Left lung (tissue), 14 donors: Measurements from ENCODE around the gene CEP63. TPM values are rescaled to one million over a fixed set of nuclear protein-coding genes. Genes with fewer than 3 reads are reported as not detected.
A peak's percentile ranks its signal among the peaks of the same experiment; 100 is the strongest.

ENCODE experiments used
- ATAC-seq: fragments of 200-7000 bp; cut with Tn5 transposase; one replicate; pipeline ENCODE4 v1.9.1; 2020; ENCODE audit warnings: moderate library complexity
- DNase-seq, 4 donors: peaks; one replicate each; pipeline ENCODE4 v3.0.0-alpha.2; 2013 to 2020
- H3K27ac ChIP-seq, 2 donors: fragments of 200-600 bp; sonication (generic) in 1 of 2; one replicate each; pipeline versions ENCODE4 v1.5.0 to v1.8.0; 2020 to 2021
- H3K27me3 ChIP-seq, 2 donors: fragments of 200-600 bp; sonication (generic) in 1 of 2; one replicate each; pipeline versions ENCODE4 v1.5.0 to v1.8.0; 2020 to 2021
- H3K36me3 ChIP-seq, 2 donors: fragments of 200-600 bp; sonication (generic) in 1 of 2; one replicate each; pipeline versions ENCODE4 v1.5.0 to v1.8.0; 2020 to 2021
- H3K4me1 ChIP-seq, 2 donors: fragments of 200-600 bp; one replicate each; pipeline ENCODE4 v1.8.0; 2021
- H3K4me3 ChIP-seq, 2 donors: fragments of 200-600 bp; sonication (generic) in 1 of 2; one replicate each; pipeline versions ENCODE4 v1.5.0 to v1.8.0; 2020 to 2021; ENCODE audit warnings: mild to moderate bottlenecking in 1 of 2
- H3K9me3 ChIP-seq, 2 donors: fragments of 200-600 bp; sonication (generic) in 1 of 2; one replicate each; pipeline versions ENCODE4 v1.5.0 to v1.8.0; 2020 to 2021
- intact Hi-C, 2 donors: fragments of 100-400 bp; cut with DNase I; formaldehyde crosslinking; loops; one replicate each; pipeline versions ENCODE4 v1.11.2 to v1.14.2; 2022
- long read RNA-seq, 12 donors: library from polyadenylated mRNA in 2 of 12; unstranded in 2 of 12; transcript quantifications; one replicate each; pipeline ENCODE4 v2.0.0 and lab custom pipeline, GENCODE V29; 2019 to 2026
- polyA plus RNA-seq, 6 donors: library from polyadenylated mRNA; unstranded; fragments of 120-200 nt; gene quantifications; one replicate each; pipeline ENCODE4 v1.2.1, GENCODE V29; 2013; ENCODE audit not compliant: insufficient read length in 6 of 6
- total RNA-seq, 2 donors: library from RNA; stranded (reverse); fragmentation: NEBNext Ultra II Directional; extraction: Animal tissue kit (Norgen Biotek cat#: 25700); gene quantifications; one replicate each; pipeline ENCODE4 v1.2.1, GENCODE V29; 2021
- TF ChIP-seq, protein P1 (sequence below), 2 donors: fragments of 200-600 bp; sonication (generic) in 1 of 2; IDR thresholded peaks; one replicate each; pipeline versions ENCODE4 v1.5.0 to v1.8.0; 2021; ENCODE audit warnings: antibody characterized with exemption in 2 of 2
- donor health status: DM: no; HTN: yes; CAD: no.
- donor health status: DM: no; HTN: no; CAD: no.

Gene CEP63
- total RNA-seq: 10 to 100 TPM; 16.1 to 25.6 TPM
- polyA plus RNA-seq: 10 to 100 TPM; 29.2 to 40.4 (median 35.7) TPM
- long read RNA-seq, donor 1, partial matches to known transcripts: 0 of 2 reads
- long read RNA-seq, donor 1, other reads (novel, unspliced or antisense): 0 of 2 reads
- long read RNA-seq, donor 2, partial matches to known transcripts: 98 of 145 reads
- long read RNA-seq, donor 2, other reads (novel, unspliced or antisense): 47 of 145 reads
- long read RNA-seq, donor 3: 0 reads
- long read RNA-seq, donor 4, partial matches to known transcripts: 20 of 24 reads
- long read RNA-seq, donor 4, other reads (novel, unspliced or antisense): 2 of 24 reads
- long read RNA-seq, donor 5, partial matches to known transcripts: 0 of 2 reads
- long read RNA-seq, donor 5, other reads (novel, unspliced or antisense): 0 of 2 reads
- long read RNA-seq, donor 6, partial matches to known transcripts: 82 of 118 reads
- long read RNA-seq, donor 6, other reads (novel, unspliced or antisense): 36 of 118 reads
- long read RNA-seq, donor 7, partial matches to known transcripts: 50 of 72 reads
- long read RNA-seq, donor 7, other reads (novel, unspliced or antisense): 22 of 72 reads
- long read RNA-seq, donor 8, partial matches to known transcripts: 0 of 1 reads
- long read RNA-seq, donor 8, other reads (novel, unspliced or antisense): 0 of 1 reads
- long read RNA-seq, donor 9: 0 reads
- long read RNA-seq, donor 10, partial matches to known transcripts: 10 of 19 reads
- long read RNA-seq, donor 10, other reads (novel, unspliced or antisense): 9 of 19 reads
- long read RNA-seq, donor 11, partial matches to known transcripts: 0 of 1 reads
- long read RNA-seq, donor 11, other reads (novel, unspliced or antisense): 0 of 1 reads
- long read RNA-seq, donor 12, partial matches to known transcripts: 123 of 174 reads
- long read RNA-seq, donor 12, other reads (novel, unspliced or antisense): 50 of 174 reads

DNA sequence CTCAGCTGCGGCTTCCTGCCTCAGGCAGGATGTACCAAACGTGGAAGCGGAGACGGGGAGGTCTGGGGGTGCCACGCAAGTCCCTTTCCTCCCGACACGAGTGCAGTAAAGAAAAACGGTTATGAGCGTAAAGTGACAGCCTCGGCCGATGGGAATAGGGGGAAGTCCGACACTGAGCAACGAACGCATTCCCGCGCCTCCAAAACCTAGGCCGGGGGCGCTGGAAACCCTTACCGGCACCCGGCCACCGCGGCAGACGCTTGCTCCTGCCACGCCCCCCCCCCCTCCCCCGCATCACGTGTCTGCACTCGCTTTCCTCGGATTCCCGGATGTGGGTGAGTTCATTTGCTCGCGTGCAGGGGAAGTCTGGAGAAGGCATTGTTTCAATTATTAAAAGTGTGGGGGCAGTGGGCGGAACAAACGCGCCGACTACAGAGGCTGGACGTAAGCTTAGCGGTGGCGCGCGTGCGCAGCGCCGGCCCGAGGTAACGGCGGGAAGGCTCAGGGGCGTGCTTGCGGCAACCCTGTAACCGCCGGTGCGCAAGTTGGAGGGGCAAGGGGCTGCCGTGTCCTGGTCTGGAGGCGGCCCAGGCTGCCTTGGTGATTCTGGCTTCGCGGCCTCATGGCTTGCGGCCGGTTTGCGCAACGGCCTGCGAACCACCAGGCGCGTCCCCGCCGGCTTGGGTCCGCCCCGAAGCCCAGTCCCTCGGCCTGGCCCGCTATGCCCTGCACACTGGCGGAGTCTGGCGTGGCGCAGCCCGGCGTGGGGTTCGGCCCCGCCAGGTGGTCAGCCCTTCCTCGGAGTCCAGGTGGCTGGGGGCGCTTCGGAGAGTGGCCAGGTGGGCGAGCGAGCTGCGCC is at the start of gene CEP63, which contains the start of gene ANAPC13:
Gene CEP63, plus strand, starts transcription at position 340 of the 859 bp plus-strand sequence. CDS start 9,264 bp downstream, outside the sequence.
Gene ANAPC13, minus strand, starts transcription at position 268 of the 859 bp plus-strand sequence. CDS start 3,081 bp downstream, outside the sequence.
- TF ChIP-seq, protein P1, sequence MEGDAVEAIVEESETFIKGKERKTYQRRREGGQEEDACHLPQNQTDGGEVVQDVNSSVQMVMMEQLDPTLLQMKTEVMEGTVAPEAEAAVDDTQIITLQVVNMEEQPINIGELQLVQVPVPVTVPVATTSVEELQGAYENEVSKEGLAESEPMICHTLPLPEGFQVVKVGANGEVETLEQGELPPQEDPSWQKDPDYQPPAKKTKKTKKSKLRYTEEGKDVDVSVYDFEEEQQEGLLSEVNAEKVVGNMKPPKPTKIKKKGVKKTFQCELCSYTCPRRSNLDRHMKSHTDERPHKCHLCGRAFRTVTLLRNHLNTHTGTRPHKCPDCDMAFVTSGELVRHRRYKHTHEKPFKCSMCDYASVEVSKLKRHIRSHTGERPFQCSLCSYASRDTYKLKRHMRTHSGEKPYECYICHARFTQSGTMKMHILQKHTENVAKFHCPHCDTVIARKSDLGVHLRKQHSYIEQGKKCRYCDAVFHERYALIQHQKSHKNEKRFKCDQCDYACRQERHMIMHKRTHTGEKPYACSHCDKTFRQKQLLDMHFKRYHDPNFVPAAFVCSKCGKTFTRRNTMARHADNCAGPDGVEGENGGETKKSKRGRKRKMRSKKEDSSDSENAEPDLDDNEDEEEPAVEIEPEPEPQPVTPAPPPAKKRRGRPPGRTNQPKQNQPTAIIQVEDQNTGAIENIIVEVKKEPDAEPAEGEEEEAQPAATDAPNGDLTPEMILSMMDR (IDR thresholded peaks at IDR 0.05): no peak
- intact Hi-C loops: no loop called here
- H3K9me3 ChIP-seq: no peaks in the 10 kb centered on the region

DNA sequence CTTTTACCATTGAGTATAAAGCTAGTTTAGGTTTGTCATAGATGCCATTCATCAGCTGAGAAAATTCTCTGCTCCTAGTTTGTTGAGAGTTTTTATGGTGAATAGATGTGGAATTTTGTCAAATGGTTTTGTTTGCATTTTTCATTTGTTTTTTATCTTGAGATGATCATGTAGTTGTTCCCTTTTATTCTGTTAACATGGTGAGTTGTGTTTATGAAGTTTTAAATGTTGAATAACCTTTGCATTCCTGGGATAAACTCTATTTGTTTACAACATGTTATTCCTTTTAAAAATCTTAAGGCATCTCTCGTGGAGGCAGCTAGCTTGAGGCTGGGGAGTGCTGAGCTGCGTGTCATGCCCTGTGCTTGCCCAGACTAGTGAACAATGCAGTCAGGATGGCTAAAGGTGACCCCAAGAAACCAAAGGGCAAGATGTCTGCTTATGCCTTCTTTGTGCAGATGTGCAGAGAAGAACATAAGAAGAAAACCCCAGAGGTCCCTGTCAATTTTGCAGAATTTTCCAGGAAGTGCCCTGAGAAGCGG is 48.6 kb upstream of the CEP63 start:
- intact Hi-C loops: no loop called here

More for the DNA sequence above, at the start of gene CEP63, which contains the start of gene ANAPC13:
- Histone ChIP-seq H3K4me3 (peak within 1 kb of the TSS; percentile 65 to 87), H3K36me3 (peaks cover 0 to 17% of the 10 kb centered on the region in 2 donors), H3K4me1 (peaks cover 18 to 62% of the 10 kb centered on the region in 2 donors), H3K27me3 (no peaks in the 10 kb centered on the region), H3K27ac (peak within 1 kb of the TSS; percentile 96)
- DNase-seq (peak; percentile 95 to 99 (median 97)), ATAC-seq (peak; percentile 92)

DNA sequence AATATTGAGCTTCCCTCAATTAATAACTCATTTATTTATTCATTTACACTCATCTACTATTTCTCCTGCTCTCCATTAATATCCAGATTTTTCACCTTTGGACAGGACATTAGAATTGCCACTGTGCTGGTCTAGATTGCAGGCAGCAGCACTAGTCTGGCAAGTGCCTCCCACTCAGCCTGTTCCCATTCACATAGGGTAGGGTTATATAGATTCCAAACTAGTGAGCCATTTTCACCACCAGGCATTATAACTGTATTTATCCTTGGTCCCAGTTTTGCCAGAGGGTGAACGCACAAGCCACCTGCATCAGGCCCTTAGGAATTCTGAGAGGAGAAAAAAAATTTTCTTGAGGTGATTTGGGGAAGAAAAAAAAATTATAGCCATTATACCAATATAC is 44.5 kb upstream of the CEP63 start:
- TF ChIP-seq, protein P1 (IDR thresholded peaks at IDR 0.05): no peak
- ATAC-seq (no peak), DNase-seq (no peak)
- H3K4me1 ChIP-seq: peaks cover 0 to 6% of the 10 kb centered on the region in 2 donors
- no peak overlapping the region for H3K4me3 ChIP-seq
- H3K27ac ChIP-seq: no peak overlapping the region
- H3K36me3 ChIP-seq: no peaks in the 10 kb centered on the region
- intact Hi-C loops: no loop called here
- no peaks in the 10 kb centered on the region for H3K27me3 ChIP-seq
- H3K9me3 ChIP-seq: no peaks in the 10 kb centered on the region

More for the DNA sequence above, 48.6 kb upstream of the CEP63 start:
- ATAC-seq: no peak
- Histone ChIP-seq H3K4me3 (no peak overlapping the region), H3K27me3 (no peaks in the 10 kb centered on the region), H3K4me1 (no peaks in the 10 kb centered on the region), H3K36me3 (no peaks in the 10 kb centered on the region), H3K27ac (no peak overlapping the region), H3K9me3 (no peaks in the 10 kb centered on the region)
- DNase-seq: no peak
- TF ChIP-seq, protein P1 (IDR thresholded peaks at IDR 0.05): no peak

DNA sequence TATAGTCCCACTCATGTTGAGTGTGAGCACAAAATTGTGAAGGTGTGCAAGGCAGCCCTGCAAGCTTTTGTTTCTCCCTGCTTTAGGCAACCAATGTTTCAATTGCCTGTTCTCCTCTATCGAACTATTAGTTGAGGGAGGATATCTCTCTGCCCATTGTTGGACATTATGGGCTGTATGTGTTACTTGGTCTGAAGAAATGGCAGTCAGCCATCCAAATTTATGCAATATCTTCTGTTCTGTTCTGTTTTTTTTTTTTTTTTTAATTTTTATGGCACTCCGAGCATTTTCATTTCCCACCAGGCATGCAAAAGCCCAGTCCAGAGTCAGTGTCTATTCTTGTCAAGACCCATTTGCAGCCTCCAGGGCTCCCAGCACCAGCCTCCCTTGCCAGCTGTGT is 44.0 kb upstream of the CEP63 start:
- peak in 1 of 4 donors; percentile 50 for DNase-seq
- Histone ChIP-seq H3K4me1 (peaks cover 0 to 8% of the 10 kb centered on the region in 2 donors), H3K9me3 (no peaks in the 10 kb centered on the region), H3K36me3 (no peaks in the 10 kb centered on the region), H3K4me3 (no peak overlapping the region), H3K27me3 (no peaks in the 10 kb centered on the region), H3K27ac (no peak overlapping the region)
- ATAC-seq: no peak
- intact Hi-C loops: no loop called here
- TF ChIP-seq, protein P1 (IDR thresholded peaks at IDR 0.05): no peak
